ENCODE measurements around the gene CHST9.

CHST9 gene

GRCh38 chr18:27114842-27115241 lies 70.3 kb downstream of the CHST9 start:
- Histone ChIP-seq H3K27me3 (ENCODE audit: low read depth, low read length) (no peaks in the 10 kb centered on the region), H4K20me1 (ENCODE audit: insufficient read depth, low read length) (no peaks in the 10 kb centered on the region), H2AFZ (ENCODE audit: low read depth, low read length) (no peak overlapping the region), H3K27ac (ENCODE audit: low read length) (no peak overlapping the region), H3K79me2 (ENCODE audit: low read length) (no peaks in the 10 kb centered on the region), H3K9ac (ENCODE audit: low read length) (no peak overlapping the region), H3K9me3 (ENCODE audit: insufficient read depth, low read length) (no peaks in the 10 kb centered on the region), H3K4me1 (ENCODE audit: low read length) (peaks cover 7% of the 10 kb centered on the region), H3K4me3 (ENCODE audit: low read length) (no peak overlapping the region), H3K4me2 (ENCODE audit: low read length) (no peak overlapping the region), H3K36me3 (replicated peaks; ENCODE audit: low read depth, low read length) (no peaks in the 10 kb centered on the region)
- no peak for TF ChIP-seq EZH2phosphoT487 (IDR thresholded peaks at IDR 0.05; ENCODE audit: low read depth)
- no peak for TF ChIP-seq CTCF (IDR thresholded peaks at IDR 0.05; ENCODE audit: low read depth, low read length)

- Histone ChIP-seq H3K4me2 (ENCODE audit: low read length) (no peak overlapping the region), H4K20me1 (ENCODE audit: insufficient read depth, low read length) (no peaks in the 10 kb centered on the region), H3K27ac (ENCODE audit: low read length) (no peak overlapping the region), H3K27me3 (ENCODE audit: low read depth, low read length) (no peaks in the 10 kb centered on the region), H3K79me2 (ENCODE audit: low read length) (no peaks in the 10 kb centered on the region), H2AFZ (ENCODE audit: low read depth, low read length) (no peak overlapping the region), H3K4me1 (ENCODE audit: low read length) (peaks cover 7% of the 10 kb centered on the region), H3K36me3 (replicated peaks; ENCODE audit: low read depth, low read length) (no peaks in the 10 kb centered on the region), H3K4me3 (ENCODE audit: low read length) (no peak overlapping the region), H3K9me3 (ENCODE audit: insufficient read depth, low read length) (no peaks in the 10 kb centered on the region), H3K9ac (ENCODE audit: low read length) (no peak overlapping the region)
- TF ChIP-seq EZH2phosphoT487 (IDR thresholded peaks at IDR 0.05; ENCODE audit: low read depth) (no peak), CTCF (IDR thresholded peaks at IDR 0.05; ENCODE audit: low read depth, low read length) (no peak)
Measured at GRCh38 chr18:27113358-27113757, 71.8 kb downstream of the CHST9 start.

- Histone ChIP-seq H3K4me1 (ENCODE audit: low read length) (peaks cover 7% of the 10 kb centered on the region), H3K4me3 (ENCODE audit: low read length) (no peak overlapping the region), H3K4me2 (ENCODE audit: low read length) (no peak overlapping the region), H3K27ac (ENCODE audit: low read length) (no peak overlapping the region), H3K36me3 (replicated peaks; ENCODE audit: low read depth, low read length) (no peaks in the 10 kb centered on the region), H3K27me3 (ENCODE audit: low read depth, low read length) (no peaks in the 10 kb centered on the region), H2AFZ (ENCODE audit: low read depth, low read length) (peak overlapping the region; percentile 59; the same call in 1 of the 2 replicates), H3K79me2 (ENCODE audit: low read length) (no peaks in the 10 kb centered on the region), H3K9ac (ENCODE audit: low read length) (no peak overlapping the region), H3K9me3 (ENCODE audit: insufficient read depth, low read length) (peaks cover 3% of the 10 kb centered on the region; the same call in 1 of the 2 replicates), H4K20me1 (ENCODE audit: insufficient read depth, low read length) (no peaks in the 10 kb centered on the region)
- TF ChIP-seq EZH2phosphoT487 (IDR thresholded peaks at IDR 0.05; ENCODE audit: low read depth) (no peak), CTCF (IDR thresholded peaks at IDR 0.05; ENCODE audit: low read depth, low read length) (no peak)
Measured at GRCh38 chr18:27110319-27110718, 74.8 kb downstream of the CHST9 start.

- Histone ChIP-seq H2AFZ (ENCODE audit: low read depth, low read length) (no peak overlapping the region), H3K79me2 (ENCODE audit: low read length) (no peaks in the 10 kb centered on the region), H3K9me3 (ENCODE audit: insufficient read depth, low read length) (peaks cover 5% of the 10 kb centered on the region; the same call in 1 of the 2 replicates), H3K27me3 (ENCODE audit: low read depth, low read length) (no peaks in the 10 kb centered on the region), H3K9ac (ENCODE audit: low read length) (no peak overlapping the region), H3K4me3 (ENCODE audit: low read length) (no peak overlapping the region), H3K36me3 (replicated peaks; ENCODE audit: low read depth, low read length) (no peaks in the 10 kb centered on the region), H3K27ac (ENCODE audit: low read length) (no peak overlapping the region), H3K4me2 (ENCODE audit: low read length) (no peak overlapping the region), H4K20me1 (ENCODE audit: insufficient read depth, low read length) (no peaks in the 10 kb centered on the region), H3K4me1 (ENCODE audit: low read length) (peaks cover 7% of the 10 kb centered on the region)
- TF ChIP-seq EZH2phosphoT487 (IDR thresholded peaks at IDR 0.05; ENCODE audit: low read depth) (no peak), CTCF (IDR thresholded peaks at IDR 0.05; ENCODE audit: low read depth, low read length) (no peak)
Measured at GRCh38 chr18:27109451-27109850, 75.7 kb downstream of the CHST9 start.

Data from OCI-LY3 (cell line).